ENCODE results near the gene CCDC91.
"Not testable (repeated sequence)": the region's sequence is repeated elsewhere in the genome, so short reads cannot be mapped to it uniquely, and the experiment has no call there.

The CCDC91 gene

GRCh38 chr12:28235015-28235414 lies 44.8 kb downstream of the CCDC91 start:
- no peak for DNase-seq

DNA sequence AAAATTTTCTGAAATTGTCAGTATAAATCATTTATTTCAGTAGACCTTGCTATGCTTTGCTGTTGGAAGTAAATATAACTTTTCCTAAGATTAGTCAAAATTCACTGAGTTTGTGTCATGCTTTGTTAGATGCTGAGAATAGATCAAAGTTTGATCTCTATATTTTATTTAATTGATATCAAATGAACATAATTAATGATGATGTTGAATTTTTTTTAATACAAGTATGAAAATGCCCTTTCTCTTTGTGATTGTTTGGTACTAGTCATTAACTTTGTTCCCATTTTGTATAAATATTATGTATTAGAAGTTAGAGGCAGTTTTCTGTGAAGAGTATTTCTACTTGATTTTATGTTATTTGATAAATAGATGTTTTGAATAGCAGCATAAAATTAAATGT lies 45.7 kb downstream of the CCDC91 start:
- DNase-seq, result no peak

GRCh38 chr12:28237423-28237822 lies 47.2 kb downstream of the CCDC91 start:
- DNase-seq, result no peak

GRCh38 chr12:28239918-28240317 lies 49.7 kb downstream of the CCDC91 start:
- DNase-seq, result no peak

DNA sequence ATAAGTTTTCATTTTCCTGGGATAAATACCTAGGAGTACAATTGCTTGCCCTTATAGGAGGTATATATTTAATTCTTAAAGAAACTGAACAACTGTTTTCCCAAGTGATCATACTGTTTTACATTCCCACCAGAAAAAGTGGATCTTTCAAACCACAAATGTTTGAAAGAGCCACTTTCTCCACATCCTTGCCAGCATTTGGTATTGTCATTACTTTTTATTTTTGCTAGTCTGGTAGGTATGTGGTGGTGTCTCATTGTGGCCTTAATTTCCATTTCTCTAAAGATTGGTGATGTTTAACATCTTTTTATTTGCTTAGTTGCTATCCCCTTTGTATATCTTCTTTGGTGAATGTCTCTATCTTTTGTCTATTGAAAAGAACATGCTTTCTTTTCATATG lies 50.6 kb downstream of the CCDC91 start:
- DNase-seq, result no peak

GRCh38 chr12:28242129-28242495 lies 51.9 kb downstream of the CCDC91 start:
- no peak for DNase-seq

DNA sequence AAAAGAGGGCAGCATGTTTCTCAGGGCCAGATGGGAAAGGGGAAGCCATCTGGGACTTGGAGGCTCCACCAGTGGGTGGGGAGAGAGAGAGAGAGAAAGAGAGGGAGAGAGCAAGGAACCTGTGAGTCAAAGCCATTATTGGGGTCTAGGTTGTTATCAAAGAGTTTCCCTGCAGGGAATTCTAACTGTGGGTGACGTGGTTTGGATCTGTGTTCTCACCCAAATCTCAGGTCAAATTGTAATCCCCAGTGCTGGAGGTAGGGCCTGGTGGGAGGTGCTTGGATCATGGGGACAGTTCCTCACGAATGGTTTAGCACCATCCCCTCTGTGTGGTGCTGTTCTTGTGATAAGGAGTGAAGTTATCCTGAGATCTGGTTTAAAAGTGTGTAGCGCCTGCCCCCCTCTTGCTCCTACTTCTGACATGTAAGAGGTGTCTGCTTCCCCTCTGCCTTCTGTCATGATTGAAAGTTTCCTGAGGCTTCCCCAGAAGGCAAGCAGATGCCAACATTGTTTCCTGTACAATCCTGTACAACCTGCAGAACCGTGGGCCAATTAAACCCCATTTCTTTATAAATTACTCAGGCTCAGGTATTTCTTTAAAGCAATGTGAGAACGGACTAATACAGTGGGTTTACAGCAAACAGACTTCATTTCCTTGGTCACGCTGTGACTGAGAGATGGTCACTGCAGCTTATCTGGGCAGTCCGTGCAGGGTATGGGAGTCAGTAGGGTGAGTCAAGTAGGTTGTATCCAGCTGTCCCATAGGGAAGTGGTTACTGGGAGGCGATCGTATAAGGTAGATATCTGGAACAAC lies 52.4 kb downstream of the CCDC91 start:
- DNase-seq, result no peak

- no peak for DNase-seq
These were observed 53.0 kb downstream of the CCDC91 start for GRCh38 chr12:28243310-28243633.

- no peak for DNase-seq
These were observed 57.5 kb downstream of the CCDC91 start for GRCh38 chr12:28247806-28248205.

GRCh38 chr12:28248555-28249145 lies 58.4 kb downstream of the CCDC91 start:
- DNase-seq, result no peak

DNA sequence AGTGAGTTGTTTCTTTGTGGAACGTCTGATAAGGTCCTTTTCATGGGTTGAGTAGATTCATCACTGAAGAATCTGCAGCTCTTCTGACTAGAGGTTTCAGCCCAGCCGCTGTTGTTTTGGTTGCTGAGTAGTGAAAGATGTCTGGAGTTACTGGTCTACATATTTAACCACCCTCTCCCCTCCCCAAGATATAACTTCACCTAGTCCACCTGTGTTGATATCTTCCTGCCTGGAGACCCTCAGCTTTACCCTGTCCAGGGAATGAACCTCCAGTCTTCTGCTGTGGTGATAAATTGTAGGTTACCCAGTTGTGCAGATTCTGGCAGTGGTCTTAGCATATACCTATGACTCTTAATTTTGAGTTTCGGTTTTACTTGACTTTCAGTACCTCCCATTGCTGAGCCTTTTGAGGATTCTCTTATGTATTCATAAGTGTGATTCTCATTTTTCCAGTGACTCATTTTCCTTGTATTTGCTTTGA lies 62.9 kb downstream of the CCDC91 start:
- DNase-seq, result no peak

GRCh38 chr12:28257411-28257810 lies 67.2 kb downstream of the CCDC91 start:
- DNase-seq, result no peak

DNA sequence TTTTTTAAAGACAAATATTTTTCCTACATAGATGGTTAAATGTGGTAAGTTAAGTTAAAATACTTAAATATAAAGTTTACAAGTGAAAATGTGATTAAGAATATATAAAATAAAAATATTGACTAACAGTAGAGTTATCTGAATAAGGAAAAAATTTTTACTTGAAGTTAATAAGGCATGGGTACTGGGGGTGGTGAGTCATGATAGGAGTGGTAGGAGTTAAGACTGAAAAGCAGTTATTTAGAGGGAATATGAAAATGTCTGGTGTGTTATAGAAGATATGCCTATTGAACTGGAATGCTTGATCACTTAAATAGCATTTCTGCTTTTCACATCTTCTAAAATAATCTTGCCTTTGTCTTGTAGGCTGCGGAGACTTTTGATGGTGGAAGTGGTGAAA lies 68.7 kb downstream of the CCDC91 start:
- no peak for DNase-seq

GRCh38 chr12:28265435-28266042 lies 75.3 kb downstream of the CCDC91 start:
- DNase-seq, result no peak

DNA sequence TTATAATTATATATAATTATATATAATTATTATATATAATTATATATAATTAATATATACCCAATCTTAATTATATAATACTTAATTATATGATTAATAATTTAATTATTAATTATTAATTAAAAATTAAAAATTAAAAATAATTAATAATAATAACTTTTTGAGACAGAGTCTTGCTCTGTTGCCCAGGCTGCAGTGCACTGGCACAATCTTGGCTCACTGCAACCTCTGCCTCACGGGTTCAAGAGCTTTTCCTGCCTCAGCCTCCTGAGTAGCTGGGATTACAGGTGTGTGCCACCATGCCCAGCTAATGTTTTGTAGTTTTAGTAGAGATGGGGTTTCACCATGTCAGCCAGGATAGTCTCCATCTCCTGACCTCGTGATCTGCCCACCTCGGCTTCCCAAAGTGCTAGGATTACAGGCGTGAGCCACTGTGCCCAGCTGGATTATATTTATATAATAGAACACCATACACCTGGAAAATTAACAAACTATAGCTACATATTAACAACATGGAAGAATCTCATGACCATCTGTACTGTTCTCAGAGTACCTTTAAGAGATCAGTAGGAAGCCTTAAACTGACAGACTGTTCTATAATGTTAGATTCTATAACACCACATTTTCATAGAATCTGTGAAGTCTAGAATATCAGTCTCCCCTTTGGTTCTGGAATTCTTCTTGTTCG lies 77.8 kb downstream of the CCDC91 start:
- not testable (repeated sequence) for DNase-seq

DNA sequence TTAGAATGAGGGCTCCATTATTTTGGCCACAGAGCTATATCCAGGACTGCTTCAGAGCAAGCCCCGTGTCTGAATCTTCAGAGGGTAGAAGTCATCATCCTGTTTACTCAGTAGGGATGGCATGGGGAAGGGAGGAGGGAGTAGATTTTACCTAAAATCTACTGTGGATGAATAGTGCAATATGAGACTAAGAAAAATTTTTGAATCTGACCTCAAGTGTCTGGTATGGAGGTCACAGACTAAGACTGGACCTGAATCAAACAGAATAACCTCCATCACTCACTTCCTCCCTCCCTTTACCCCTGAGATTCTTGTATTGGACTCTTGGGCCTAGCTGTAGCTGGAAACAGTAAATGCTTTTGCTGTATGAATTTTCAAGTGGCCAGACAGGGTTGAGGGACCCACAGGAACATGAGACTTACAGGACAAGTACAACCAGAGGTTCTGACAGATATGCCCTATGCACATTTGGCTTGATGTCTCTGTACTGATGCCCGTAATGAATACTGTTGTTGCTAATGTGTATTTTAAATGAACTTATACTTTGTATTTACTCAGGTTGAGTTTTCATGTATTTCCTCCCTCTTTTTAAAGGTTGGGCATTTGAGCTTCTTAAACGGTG lies 78.5 kb downstream of the CCDC91 start:
- DNase-seq, result no peak

DNA sequence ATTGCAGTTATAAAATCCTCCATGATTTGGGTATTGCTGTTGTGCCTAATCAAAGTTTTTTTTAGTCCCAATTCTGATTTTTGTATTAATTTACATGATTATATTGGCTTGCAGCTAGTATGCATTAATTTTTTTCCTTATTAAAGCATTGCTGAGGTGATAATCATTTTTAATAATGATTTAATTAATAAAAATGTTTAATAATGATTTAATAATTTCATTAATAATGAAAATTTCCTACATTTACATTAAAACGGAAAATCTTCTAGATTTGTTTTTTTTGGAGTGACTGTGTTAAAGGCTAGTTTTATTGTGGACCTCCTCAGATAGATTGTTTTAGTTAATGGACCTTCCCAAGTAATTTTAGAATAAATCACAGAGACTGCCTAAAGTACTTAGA lies 79.6 kb downstream of the CCDC91 start:
- DNase-seq, result no peak

- no peak for DNase-seq
These were observed 88.2 kb downstream of the CCDC91 start for GRCh38 chr12:28278499-28278898.

- no peak for DNase-seq
These were observed 88.7 kb downstream of the CCDC91 start for GRCh38 chr12:28278960-28279359.

GRCh38 chr12:28286352-28286751 lies 96.1 kb downstream of the CCDC91 start:
- no peak for DNase-seq

DNA sequence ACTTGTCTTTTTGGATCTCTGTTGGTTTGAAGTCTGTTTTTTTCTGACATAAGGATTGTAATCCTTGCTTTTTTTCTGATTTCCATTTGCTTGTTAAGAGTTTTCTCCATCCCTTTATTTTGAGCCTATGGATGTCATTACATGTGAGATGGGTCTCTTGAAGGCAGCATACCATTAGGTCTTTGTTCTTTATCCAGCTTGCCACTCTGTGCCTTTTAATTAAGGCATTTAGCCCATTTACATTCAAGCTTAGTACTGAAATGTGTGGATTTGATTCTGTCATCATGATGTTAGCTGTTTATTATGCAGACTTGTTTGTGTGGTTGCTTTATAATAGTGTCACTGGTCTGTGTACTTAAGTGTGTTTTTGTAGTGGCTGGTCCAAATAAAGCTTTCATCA lies 100.0 kb downstream of the CCDC91 start:
- DNase-seq, result no peak

DNA sequence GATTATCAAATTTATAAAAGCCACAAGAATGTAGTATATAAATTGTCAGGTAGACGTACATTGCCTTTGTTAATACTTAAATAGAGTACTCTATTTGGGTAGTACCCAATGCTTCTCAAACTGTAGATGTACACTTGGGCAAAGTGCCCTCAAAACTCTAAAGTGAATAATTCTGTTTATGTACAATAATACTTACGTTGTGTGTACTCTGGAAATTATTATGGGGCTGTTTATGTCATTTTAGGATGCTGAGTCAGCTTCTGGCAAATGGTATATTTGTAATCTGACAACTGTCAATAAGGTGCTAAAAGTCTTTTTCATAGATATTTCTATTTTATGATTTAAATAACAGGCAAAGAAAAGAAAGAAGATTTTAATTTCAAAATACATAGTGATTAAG lies 102.4 kb downstream of the CCDC91 start:
- no peak for DNase-seq

DNA sequence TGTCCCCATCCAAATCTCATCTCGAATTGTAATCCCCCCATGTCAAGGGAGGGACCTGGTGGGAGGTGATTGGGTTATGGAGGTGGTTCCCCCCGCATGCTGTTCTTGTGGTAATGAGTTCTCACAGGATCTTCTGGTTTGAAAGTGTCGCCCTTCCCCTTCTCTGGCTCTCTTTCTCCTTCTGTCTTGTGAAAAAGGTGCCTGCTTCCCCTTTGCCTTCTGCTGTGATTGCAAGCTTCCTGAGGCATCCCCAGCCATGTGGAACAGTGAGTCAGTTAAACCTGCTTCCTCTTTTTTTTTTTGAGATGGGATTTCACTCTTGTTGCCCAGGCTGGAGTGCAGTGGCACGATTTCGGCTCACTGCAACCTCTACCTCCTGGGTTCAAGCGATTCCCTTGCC lies 104.0 kb downstream of the CCDC91 start:
- DNase-seq, result no peak
